Measurements from ENCODE around the gene BMP8B. TPM values are rescaled to one million over a fixed set of nuclear protein-coding genes. Genes with fewer than 3 reads are reported as not detected.
"Not testable (repeated sequence)": the region's sequence is repeated elsewhere in the genome, so short reads cannot be mapped to it uniquely, and the experiment has no call there.

Gene BMP8B, protein sequence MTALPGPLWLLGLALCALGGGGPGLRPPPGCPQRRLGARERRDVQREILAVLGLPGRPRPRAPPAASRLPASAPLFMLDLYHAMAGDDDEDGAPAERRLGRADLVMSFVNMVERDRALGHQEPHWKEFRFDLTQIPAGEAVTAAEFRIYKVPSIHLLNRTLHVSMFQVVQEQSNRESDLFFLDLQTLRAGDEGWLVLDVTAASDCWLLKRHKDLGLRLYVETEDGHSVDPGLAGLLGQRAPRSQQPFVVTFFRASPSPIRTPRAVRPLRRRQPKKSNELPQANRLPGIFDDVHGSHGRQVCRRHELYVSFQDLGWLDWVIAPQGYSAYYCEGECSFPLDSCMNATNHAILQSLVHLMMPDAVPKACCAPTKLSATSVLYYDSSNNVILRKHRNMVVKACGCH
- 0.08 and 0.31 TPM in 2 replicates for polyA plus RNA-seq (2014; cell fraction: cytosol; rRNA removed)
- 0.03 and 0.06 TPM in 2 replicates for polyA plus RNA-seq (2014; cell fraction: nucleus; rRNA removed)

DNA sequence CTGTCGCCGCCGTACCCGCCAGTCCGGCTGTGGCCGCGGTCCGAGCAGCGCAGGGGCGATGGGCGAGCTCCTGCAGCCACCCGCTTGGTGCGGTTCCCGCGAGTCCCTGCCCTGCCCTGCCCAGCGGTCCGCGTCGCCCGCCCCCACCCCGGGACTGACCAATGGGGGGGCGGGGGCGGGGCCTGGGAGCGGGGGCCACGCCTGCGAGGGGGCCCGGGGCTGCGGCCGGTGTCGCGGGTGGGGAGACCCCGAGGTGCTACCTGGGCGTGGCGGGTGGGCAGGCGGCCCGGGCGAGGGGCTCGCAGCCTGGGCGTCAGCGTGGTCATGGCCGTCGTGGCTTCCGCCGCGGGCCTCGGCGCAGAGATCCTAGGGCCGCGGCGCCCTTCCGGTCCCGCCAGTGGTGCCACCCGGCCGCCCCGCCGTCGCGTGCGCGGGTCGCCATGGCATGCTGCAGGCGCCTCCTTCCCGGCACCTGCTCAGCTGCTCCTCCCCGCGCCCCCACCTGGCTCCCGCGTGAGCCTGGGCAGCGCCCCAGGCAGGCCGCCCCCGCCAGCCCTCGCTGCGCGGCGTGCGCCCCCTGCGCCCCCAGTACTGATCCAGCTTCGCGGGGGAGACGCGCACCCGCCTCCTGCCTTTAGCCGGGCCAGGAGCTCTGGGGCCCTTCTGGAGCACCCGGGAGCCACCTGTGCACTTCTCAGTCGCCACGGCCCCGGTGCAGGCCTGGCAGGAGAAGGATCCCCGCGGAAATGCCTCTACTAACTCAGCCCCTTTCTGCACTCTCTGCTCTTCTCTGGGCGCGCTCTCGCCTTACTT, at the start of gene BMP8B:
Gene BMP8B (minus strand): TSS at position 108 of the 813 bp plus-strand sequence. CDS start 380 bp downstream, outside the sequence.
- no peak for DNase-seq (ENCODE audit: low spot score)

DNA sequence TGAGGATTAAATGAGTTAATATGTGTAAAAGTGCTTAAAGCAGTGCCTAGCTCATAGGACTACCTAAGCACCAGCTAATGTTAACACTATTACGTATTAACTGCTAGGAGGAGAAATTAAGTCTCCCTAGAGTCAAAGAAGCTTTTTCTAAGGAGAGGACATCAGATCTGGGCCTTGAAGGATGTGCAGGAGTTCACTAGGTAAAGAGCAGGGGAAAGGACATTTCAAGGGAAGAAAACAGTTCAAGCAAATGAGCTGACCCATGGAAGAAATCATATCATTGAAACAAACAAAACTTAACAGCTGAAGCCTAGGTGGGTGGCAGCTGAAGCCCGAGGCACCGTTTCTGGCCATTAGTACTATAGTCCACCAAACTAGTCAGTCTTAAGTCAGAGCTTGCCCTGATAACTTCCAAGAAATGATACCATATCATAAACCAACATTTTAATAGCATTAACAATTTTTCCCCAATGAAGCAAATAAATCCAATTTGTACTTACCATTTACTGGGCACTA, 48.0 kb upstream of the BMP8B start:
- DNase-seq (ENCODE audit: low spot score) = no peak

DNA sequence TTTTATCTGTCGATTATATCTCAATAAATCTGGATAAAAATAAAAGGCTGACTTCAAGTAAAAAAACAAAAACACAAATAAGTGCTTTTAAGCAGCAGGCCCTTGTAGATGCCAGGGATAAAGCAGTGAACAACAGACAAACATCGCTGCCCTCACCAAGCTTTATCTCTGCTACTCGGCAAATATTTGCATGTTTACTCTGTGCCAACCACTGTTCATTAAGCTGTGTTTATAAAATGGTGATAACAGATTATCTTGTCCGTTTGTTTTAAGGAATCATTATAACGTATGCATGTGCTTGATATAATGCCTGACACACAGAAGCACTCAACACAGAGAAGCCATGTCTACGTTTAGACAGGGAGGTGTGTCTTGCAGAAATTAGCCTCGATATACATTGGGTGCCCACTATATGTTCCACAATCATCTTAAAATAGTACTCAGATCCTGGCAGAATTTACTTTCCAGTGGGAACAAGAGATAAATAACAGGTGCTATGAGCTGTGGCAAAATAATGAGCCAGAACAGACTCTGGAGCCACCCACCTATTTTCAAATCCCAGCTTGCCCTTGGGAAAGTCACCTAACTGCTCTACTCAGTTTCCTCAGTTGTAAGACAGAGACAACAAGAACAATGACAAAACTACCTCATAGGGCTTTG, 47.4 kb upstream of the BMP8B start:
- no peak for DNase-seq (ENCODE audit: low spot score)

DNA sequence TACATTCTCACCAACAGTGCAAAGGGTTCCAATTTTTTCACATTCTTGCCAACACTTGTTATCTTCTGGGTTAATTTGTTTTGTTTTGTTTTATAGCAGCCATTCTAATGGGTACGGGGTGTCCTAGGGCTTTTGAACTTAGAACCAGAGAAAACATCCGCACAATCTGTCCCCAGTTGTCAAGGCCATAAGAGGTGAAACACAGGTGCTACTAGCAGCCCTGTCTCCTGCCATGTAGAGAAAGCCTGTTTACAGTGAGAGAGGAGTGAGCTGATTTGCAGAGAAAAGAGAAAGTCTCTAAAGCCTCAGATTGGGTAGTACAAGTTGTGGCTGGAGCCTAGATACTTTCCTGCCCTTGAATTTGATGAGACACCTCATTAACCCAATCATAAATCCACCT, 46.4 kb upstream of the BMP8B start:
- DNase-seq (ENCODE audit: low spot score) = no peak

DNA sequence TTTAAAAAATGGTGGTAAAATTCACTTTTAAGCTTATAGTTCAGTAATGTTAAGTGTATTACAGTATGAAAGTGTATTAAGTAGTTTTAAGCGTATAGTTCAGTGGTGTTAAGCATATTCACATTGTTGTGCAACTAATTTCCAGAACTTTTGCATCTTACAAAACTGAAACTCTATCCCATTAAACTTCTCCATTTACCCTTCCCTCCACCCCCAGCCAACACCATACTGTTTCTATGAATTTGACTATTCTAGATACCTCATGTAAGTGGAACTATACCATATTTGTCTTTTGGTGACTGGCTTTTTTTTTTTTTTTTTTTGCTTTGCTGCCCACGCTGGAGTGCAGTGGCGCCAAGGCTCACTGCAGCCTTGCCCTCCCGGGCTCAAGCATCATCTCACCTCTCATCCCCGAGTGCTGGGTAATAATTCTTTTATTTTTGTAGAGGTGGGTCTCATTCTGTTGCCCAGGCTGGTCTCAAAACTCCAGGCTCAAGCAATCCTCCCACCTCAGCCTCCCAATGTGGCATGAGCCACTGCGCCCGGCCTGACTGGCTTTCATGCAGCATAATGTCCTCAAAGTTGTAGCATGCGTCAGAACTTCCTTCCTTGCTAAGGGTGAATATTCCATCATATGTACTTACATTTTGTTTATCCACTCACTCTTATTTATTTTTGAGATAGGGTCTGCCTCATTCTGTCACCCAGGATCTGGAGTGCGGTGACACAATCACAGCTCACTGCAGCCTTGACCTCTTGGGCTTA, 45.1 kb upstream of the BMP8B start:
- DNase-seq (ENCODE audit: low spot score) = no peak

DNA sequence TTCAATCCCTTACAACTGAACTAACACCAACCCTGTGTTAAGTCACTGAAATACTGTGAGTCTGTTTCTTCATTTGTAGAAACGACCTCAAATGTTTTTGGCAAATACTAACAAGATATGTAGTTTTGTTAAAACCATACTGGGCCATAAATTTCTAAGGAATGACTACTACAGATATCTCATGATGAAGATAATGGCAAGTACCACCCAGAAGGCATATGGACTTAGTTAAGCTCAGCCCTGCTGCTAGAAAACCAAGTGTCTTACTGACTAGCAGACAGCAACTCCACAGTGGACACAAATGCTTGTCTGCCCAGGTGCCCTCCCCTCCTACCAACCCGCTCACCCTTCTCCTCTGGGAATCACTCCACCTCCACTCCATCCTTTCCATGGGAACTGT, 44.5 kb upstream of the BMP8B start:
- DNase-seq (ENCODE audit: low spot score) = no peak

DNA sequence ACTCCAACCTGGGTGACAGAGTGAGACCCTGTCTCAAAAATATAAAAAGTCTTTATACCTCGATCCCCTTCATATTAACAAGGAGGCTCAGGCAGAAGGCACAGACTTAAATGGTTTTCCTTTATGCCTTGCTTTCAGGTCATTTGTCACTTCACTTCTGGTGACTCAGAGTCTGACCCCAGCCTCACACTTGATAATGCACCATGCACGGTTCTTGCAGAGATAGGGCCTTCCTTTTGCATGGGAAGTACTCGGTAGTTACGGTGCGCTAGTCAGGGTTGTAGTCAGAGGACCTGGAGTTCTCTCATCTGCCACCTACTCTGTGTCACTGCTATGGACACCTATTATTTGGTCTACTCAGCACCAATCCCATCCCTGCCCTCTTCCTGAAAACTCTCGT, 43.6 kb upstream of the BMP8B start:
- no peak for DNase-seq (ENCODE audit: low spot score)

DNA sequence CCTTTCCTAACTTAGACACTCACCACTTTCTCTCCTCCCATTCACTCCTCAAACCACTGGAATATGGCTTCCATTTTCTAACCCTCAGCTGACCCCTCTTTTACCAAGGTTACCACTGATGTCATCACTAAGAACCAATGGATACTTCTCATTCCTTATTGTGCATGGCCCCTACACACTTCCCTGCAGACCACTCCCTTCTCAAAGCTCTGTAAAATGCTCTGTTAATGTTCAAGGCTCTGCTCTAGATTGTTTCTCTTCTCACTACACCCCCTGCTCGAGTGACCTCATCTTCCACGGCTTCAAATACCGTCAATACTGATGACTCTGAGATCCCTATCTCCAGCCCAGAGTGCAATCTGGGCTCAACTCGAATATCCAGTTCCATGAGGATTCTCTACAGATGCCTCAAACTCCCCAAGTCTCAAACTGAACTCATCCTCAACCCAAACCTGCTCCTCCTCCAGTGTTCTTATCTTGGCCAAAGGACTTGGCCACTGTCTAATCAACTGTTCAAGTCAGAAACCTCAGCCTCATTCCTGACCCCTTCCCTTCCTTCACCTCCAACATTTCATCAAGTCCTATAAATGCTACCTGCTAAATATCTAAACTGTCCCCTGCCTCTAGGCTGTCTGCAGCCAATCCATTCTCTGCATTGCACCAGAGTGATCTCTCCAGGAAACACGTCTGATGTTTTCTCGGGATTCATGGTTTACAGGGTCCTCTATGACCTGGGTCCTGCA, 41.3 kb upstream of the BMP8B start:
- DNase-seq (ENCODE audit: low spot score) = no peak

DNA sequence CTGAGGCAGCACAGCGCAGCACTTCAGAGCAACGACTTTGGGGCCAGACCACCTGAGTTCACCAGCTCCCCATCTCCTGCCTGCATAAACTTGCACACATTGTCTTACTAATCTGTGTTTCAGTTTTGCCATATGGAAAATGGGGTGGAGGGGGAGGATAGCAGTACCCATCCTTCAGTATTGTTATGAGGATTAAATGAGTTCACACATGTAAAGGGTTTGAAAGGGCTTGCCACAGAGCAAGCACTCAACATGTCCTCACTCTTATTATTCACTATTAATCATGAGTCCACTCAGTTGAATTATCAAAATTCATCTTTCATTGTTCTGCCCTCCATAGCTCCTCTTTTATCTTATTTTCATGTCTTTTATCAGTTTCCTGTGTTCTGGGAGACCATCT, 40.1 kb upstream of the BMP8B start:
- DNase-seq (ENCODE audit: low spot score) = no peak

DNA sequence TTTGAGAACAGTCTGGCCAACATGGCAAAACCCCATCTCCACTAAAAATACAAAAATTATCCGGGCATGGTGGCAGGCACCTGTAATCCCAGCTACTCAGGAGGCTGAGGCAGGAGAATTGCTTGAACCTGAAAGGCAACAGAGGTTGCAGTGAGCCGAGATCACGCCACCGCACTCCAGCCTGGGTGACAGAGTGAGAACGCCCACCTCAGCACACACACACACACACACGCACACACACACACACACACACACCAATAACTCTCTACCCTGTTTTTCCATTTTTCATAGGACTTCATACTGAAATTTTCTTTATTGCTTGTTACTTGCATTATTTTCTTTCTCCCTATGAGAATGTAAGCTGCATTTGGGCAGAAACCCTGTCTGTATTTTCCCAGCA, 39.6 kb upstream of the BMP8B start:
- not testable (repeated sequence) for DNase-seq (ENCODE audit: low spot score)

DNA sequence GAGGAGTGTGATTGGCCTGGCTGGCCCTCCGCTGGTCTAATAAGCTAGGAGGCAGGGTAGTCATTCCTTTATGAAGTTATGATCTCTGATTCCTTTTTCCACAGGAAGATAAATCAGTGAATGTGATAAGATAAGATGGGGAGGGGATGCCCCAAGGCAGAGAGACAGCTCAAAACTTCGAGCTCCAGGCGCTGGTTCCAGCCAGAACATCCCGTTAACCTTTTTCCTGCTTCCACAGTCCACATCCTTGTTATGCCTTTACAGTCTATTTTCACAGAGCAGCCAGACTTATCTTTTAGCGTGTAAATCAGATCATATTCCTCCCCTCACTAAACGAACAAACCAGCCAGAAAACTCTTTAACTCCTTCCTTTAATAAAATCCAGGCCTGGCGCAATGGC, 38.5 kb upstream of the BMP8B start:
- DNase-seq (ENCODE audit: low spot score) = no peak

DNA sequence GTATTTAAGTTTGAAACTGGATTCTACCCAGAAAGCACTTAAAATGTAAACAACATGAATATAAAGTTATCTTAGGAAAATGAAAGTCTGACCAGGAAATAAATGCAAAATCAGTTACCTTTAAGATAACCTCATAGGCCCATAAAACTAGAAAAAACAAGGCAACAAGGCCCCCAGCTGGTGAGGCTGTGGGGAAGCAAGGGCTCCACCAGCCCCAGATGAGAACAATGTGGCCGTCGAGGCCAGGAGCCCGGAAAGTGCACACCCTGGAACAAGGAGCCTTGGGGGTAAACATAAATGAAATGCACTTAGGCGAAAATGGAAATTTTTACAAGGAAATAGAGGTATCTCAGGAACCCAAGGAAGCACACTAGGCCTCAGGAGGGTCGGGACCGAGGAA, 37.9 kb upstream of the BMP8B start:
- no peak for DNase-seq (ENCODE audit: low spot score)

DNA sequence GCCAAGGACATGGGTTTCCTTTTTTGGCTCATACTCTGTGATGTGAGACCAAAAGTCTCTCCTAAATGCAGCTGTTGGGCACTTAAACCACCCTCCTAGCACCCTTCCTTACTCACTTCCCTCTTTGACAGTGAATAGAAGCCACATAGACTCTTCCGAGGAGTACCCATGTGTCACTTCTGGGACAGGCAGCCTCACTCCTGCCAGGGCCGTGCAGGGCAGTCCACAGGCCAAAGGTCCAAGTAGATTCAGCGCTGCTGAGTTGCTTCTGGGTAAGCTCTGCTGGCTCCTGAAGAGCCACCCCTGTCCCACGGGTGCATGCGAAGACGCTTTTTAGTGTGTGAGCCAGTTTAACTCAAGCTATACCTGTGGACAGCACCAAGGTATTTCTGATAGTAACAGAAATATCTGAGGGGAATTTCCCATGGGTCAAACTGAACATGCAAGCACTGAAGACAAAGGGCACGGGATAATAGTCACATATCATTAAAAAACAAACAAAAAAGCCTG, 36.8 kb upstream of the BMP8B start:
- no peak for DNase-seq (ENCODE audit: low spot score)

DNA sequence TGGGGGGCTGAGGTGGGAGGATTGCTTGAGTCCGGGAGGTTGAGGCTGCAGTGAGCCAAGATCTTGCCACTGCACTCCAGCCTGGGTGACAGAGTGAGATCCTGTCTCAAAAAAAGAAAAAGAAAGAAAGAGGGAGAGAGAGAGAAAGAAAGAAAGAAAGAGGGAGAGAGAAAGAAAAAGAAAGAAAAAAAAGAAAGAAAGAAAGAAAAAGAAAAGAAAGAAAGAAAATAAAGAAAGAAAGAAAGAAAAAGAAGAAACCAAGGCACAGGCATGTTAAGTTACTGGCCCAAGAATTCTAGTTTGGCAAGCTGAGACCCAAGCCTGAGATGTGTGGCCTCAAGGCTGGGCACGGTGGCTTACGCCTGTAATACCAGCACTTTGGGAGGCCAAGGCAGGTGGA, 34.8 kb upstream of the BMP8B start:
- DNase-seq (ENCODE audit: low spot score) = not testable (repeated sequence)

DNA sequence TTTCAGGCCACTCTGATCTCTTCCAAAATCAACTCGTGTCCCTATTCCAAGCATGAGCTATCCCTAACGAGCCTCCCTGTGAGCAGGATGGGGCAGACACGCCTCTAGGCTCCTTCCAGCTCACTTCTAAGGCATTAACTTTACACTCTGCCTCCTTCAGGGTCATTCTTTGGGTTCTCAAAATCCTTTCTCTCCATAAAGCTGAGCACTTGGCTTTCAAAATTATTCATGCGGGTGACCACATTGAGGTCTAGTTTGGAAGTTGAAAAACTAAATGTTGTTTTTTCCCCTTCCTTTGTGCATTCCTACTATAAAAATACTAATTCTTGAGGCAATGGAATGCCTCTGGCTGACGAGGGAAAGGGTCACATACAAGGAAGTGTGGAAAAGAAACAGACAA, 33.5 kb upstream of the BMP8B start:
- DNase-seq (ENCODE audit: low spot score) = no peak

DNA sequence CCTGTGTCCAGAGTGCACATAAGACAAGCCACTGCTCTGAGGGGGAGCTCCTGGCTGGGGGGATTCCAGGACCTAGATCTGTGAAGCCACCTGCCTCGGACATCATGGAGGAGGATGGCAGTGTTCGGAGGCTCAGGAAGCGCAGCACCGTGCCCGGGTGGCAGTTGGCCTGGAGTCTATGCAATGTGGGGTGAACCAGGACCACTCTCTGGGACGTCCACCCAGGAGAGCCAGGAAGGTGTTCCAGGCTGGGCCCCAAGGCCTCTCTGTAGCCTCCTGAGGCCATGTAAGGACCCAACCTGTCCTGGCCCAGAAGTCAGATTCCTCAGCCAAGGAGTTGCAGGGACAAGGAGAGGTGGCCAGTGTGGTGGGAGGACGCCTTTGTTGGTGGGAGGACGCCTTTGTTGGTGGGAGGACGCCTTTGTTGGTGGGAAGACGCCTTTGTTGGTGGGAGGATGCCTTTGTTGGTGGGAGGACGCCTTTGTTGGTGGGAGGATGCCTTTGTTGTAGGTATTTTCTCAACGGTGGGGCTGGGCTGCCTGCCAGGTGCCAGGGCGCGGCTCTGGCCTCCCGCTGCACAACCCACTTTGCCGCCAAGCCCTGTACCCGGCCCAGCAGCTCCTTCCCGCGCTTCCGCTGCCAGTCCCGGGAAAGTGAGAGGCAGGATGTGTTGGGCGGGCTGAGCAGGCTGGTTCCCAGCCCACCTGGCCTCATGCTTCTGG, 30.6 kb upstream of the BMP8B start:
- no peak for DNase-seq (ENCODE audit: low spot score)

DNA sequence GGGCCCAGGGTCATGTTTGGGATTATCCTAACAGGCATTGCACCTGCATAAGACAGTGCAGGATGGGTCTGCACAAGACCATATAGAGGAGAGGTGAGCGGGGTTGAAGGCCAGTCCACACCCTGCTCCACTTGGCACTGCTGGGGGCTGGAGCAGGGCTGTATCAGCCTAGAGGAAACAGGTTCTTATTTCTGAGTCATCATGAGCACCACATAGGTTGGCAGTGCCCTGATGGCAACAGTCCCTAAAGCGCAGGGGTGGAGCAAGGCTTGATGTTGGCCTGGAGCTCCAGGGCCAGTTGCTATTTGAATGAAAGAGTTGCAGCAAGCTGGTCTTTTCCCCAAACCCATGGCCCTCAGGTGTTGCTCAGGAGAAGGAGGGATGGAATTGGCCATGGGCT, 29.8 kb upstream of the BMP8B start:
- no peak for DNase-seq (ENCODE audit: low spot score)

DNA sequence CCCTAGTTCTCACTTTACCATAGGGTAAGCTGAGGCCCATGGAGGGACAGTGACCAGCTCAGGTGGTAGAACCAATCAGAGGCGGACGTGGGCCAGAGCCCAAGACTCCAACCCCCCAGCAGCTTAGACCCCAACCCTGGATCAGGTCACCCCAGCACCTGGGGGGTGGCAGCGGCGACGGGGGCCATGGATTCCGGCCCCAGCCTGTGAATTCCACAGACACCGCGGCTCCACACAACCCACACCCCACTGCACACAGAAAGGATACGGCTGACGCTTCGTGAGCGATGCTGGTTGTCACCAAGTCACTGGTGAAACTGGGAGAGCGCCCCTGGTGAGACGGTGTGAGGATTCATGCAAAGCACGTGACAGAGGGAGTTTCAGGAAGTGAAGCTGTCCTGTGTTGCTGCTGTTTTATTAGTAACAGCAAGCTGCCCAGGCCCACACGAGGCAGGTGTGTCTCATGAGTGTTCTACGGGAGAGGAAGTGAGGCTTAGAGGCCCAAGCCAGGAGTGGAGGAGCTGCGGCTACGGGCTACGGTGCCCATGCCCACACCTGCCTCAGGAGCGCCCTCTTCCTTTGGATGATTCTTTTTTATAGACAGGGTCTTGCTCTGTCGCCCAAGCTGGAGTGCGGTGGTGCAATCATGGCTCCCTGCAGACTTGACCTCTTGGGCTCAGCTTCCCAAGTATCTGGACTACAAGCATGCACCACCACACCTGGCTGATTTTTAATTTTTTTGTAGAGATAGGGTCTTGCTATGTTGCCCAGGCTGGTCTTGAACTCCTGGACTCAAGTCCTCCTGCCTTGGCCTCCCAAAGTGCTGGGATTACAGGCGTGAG, 28.6 kb upstream of the BMP8B start:
- peak; percentile 39 for DNase-seq (ENCODE audit: low spot score)
